HG03378 (cell line): ENCODE data around the gene SHKBP1.
"Not testable (repeated sequence)": the region's sequence is repeated elsewhere in the genome, so short reads cannot be mapped to it uniquely, and the experiment has no call there.

Source experiments
- ATAC-seq: cut with Tn5 transposase; IDR thresholded peaks from one replicate; pipeline ENCODE4 v1.9.1; 2021; ENCODE audit warnings: mild to moderate bottlenecking, moderate library complexity; ENCODE audit not compliant: unreplicated experiment

Gene SHKBP1

GRCh38 chr19:40553885-40554857, 22.5 kb upstream of the SHKBP1 start:
- no peak for ATAC-seq

GRCh38 chr19:40555978-40556689, 20.5 kb upstream of the SHKBP1 start:
- ATAC-seq = no peak

GRCh38 chr19:40556953-40557530, 19.6 kb upstream of the SHKBP1 start:
- no peak for ATAC-seq

GRCh38 chr19:40559394-40559793, 17.3 kb upstream of the SHKBP1 start:
- no peak for ATAC-seq

- ATAC-seq = no peak
Measured at GRCh38 chr19:40560092-40560507, 16.6 kb upstream of the SHKBP1 start.

GRCh38 chr19:40561947-40562346, 14.7 kb upstream of the SHKBP1 start:
- ATAC-seq = no peak

GRCh38 chr19:40564535-40564934, 12.1 kb upstream of the SHKBP1 start:
- not testable (repeated sequence) for ATAC-seq

GRCh38 chr19:40565355-40565754, 11.3 kb upstream of the SHKBP1 start:
- ATAC-seq = no peak

- no peak for ATAC-seq
Measured at GRCh38 chr19:40565910-40566495, 10.7 kb upstream of the SHKBP1 start.

- no peak for ATAC-seq
Measured at GRCh38 chr19:40567040-40567749, 9.5 kb upstream of the SHKBP1 start.

GRCh38 chr19:40567750-40568494, 8.8 kb upstream of the SHKBP1 start:
- ATAC-seq = no peak

GRCh38 chr19:40570313-40571004, 6.2 kb upstream of the SHKBP1 start:
- peak; percentile 54 for ATAC-seq

GRCh38 chr19:40571005-40571318, 5.7 kb upstream of the SHKBP1 start:
- ATAC-seq = peak; percentile 17

GRCh38 chr19:40571831-40572495, 4.7 kb upstream of the SHKBP1 start:
- no peak for ATAC-seq

- ATAC-seq = no peak
Measured at GRCh38 chr19:40575326-40575725, 1.3 kb upstream of the SHKBP1 start.

- ATAC-seq = peak; percentile 15
Measured at GRCh38 chr19:40576151-40576584, 505 bp upstream of the SHKBP1 start.

- ATAC-seq = no peak
Measured at GRCh38 chr19:40578442-40578908, 1.8 kb downstream of the SHKBP1 start.

GRCh38 chr19:40580619-40581018, 3.9 kb downstream of the SHKBP1 start:
- ATAC-seq = no peak

- no peak for ATAC-seq
Measured at GRCh38 chr19:40581531-40581930, 4.9 kb downstream of the SHKBP1 start.
